ENCODE results near the gene PNPLA2. TPM values are rescaled to one million over a fixed set of nuclear protein-coding genes. Genes with fewer than 3 reads are reported as not detected.

The PNPLA2 gene
- total and polyA plus RNA-seq, 2 of the 8 experiments (the other 6 are each of a cell fraction or from before 2014, with no cell fraction given): 30.9 to 62.1 TPM

DNA sequence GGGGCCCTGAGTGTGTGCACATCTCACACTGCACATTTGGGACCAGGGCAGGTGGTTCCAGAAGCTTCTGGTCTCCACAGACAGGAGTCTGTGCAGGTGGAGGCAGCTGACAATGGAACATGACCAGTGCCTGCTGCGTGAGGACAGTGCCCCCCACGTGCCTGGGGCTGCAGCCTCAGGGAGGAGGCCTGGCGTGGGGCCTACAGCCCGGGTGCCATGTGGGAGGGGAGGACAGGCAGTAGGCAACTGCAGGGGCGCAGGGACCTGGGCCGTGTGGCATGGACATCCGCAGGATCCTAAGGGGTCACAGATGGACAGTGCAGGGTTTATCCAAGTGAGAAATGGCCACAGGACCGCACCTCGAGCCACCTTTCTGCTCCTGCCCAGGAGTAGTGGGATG lies 52.8 kb downstream of the PNPLA2 start (continued):
- TF ChIP-seq, protein P1, sequence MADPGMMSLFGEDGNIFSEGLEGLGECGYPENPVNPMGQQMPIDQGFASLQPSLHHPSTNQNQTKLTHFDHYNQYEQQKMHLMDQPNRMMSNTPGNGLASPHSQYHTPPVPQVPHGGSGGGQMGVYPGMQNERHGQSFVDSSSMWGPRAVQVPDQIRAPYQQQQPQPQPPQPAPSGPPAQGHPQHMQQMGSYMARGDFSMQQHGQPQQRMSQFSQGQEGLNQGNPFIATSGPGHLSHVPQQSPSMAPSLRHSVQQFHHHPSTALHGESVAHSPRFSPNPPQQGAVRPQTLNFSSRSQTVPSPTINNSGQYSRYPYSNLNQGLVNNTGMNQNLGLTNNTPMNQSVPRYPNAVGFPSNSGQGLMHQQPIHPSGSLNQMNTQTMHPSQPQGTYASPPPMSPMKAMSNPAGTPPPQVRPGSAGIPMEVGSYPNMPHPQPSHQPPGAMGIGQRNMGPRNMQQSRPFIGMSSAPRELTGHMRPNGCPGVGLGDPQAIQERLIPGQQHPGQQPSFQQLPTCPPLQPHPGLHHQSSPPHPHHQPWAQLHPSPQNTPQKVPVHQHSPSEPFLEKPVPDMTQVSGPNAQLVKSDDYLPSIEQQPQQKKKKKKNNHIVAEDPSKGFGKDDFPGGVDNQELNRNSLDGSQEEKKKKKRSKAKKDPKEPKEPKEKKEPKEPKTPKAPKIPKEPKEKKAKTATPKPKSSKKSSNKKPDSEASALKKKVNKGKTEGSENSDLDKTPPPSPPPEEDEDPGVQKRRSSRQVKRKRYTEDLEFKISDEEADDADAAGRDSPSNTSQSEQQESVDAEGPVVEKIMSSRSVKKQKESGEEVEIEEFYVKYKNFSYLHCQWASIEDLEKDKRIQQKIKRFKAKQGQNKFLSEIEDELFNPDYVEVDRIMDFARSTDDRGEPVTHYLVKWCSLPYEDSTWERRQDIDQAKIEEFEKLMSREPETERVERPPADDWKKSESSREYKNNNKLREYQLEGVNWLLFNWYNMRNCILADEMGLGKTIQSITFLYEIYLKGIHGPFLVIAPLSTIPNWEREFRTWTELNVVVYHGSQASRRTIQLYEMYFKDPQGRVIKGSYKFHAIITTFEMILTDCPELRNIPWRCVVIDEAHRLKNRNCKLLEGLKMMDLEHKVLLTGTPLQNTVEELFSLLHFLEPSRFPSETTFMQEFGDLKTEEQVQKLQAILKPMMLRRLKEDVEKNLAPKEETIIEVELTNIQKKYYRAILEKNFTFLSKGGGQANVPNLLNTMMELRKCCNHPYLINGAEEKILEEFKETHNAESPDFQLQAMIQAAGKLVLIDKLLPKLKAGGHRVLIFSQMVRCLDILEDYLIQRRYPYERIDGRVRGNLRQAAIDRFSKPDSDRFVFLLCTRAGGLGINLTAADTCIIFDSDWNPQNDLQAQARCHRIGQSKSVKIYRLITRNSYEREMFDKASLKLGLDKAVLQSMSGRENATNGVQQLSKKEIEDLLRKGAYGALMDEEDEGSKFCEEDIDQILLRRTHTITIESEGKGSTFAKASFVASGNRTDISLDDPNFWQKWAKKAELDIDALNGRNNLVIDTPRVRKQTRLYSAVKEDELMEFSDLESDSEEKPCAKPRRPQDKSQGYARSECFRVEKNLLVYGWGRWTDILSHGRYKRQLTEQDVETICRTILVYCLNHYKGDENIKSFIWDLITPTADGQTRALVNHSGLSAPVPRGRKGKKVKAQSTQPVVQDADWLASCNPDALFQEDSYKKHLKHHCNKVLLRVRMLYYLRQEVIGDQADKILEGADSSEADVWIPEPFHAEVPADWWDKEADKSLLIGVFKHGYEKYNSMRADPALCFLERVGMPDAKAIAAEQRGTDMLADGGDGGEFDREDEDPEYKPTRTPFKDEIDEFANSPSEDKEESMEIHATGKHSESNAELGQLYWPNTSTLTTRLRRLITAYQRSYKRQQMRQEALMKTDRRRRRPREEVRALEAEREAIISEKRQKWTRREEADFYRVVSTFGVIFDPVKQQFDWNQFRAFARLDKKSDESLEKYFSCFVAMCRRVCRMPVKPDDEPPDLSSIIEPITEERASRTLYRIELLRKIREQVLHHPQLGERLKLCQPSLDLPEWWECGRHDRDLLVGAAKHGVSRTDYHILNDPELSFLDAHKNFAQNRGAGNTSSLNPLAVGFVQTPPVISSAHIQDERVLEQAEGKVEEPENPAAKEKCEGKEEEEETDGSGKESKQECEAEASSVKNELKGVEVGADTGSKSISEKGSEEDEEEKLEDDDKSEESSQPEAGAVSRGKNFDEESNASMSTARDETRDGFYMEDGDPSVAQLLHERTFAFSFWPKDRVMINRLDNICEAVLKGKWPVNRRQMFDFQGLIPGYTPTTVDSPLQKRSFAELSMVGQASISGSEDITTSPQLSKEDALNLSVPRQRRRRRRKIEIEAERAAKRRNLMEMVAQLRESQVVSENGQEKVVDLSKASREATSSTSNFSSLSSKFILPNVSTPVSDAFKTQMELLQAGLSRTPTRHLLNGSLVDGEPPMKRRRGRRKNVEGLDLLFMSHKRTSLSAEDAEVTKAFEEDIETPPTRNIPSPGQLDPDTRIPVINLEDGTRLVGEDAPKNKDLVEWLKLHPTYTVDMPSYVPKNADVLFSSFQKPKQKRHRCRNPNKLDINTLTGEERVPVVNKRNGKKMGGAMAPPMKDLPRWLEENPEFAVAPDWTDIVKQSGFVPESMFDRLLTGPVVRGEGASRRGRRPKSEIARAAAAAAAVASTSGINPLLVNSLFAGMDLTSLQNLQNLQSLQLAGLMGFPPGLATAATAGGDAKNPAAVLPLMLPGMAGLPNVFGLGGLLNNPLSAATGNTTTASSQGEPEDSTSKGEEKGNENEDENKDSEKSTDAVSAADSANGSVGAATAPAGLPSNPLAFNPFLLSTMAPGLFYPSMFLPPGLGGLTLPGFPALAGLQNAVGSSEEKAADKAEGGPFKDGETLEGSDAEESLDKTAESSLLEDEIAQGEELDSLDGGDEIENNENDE (IDR thresholded peaks at IDR 0.05; ENCODE audit: insufficient replicate concordance, low read length): no peak
- TF ChIP-seq SIX5 (IDR thresholded peaks at IDR 0.05; ENCODE audit: low read depth, low read length) (no peak), RAD21 (IDR thresholded peaks at IDR 0.05 in 1 of 2, conservative IDR thresholded peaks at IDR 0.05 in 1 of 2; ENCODE audit: low read depth in 2 of 2, low read length in 2 of 2) (no peak), BACH1 (IDR thresholded peaks at IDR 0.05; ENCODE audit: low read length) (no peak), EGR1 (IDR thresholded peaks at IDR 0.05; ENCODE audit: borderline replicate concordance, low read depth, low read length) (no peak), TBP (IDR thresholded peaks at IDR 0.05; ENCODE audit: low read depth, low read length) (no peak), GTF2F1 (IDR thresholded peaks at IDR 0.05; ENCODE audit: borderline replicate concordance, low read depth, low read length) (no peak), FOSL1 (IDR thresholded peaks at IDR 0.05; ENCODE audit: insufficient read depth, low read depth, low read length) (no peak), CREB1 (IDR thresholded peaks at IDR 0.05) (no peak), SIN3A (conservative IDR thresholded peaks at IDR 0.05 in 1 of 2, IDR thresholded peaks at IDR 0.05 in 1 of 2; ENCODE audit: low read depth in 1 of 2, low read length in 2 of 2) (no peak)

Measured in H1 (cell line).